HEK293T (cell line): Measurements from ENCODE around the gene P2RX7.

Experiments used
- BHLHE40 ChIP-seq: fragments of 450-650 bp; IDR thresholded peaks from 2 replicates; pipeline ENCODE4 v1.6.1; 2016; ENCODE audit warnings: mild to moderate bottlenecking, moderate library complexity, borderline replicate concordance
- ELF4 ChIP-seq: fragments of 450-650 bp; IDR thresholded peaks from 2 replicates; pipeline ENCODE4 v1.6.1; 2017; ENCODE audit warnings: antibody characterized with exemption
- FOXK2 ChIP-seq: fragments of 450-650 bp; IDR thresholded peaks from 2 replicates; pipeline ENCODE4 v1.6.1; 2016; ENCODE audit warnings: mild to moderate bottlenecking
- L3MBTL2 ChIP-seq: fragments of 450-650 bp; conservative IDR thresholded peaks from 2 replicates; pipeline ENCODE4 v1.6.1; 2016; ENCODE audit warnings: mild to moderate bottlenecking
- SP1 ChIP-seq: fragments of 450-650 bp; IDR thresholded peaks from 2 replicates; pipeline ENCODE4 v1.6.1; 2017
- SUZ12 ChIP-seq: fragments of 450-650 bp; IDR thresholded peaks from 2 replicates; pipeline ENCODE4 v1.6.1; 2016; ENCODE audit warnings: mild to moderate bottlenecking
- TARDBP ChIP-seq: fragments of 450-650 bp; IDR thresholded peaks from 2 replicates; pipeline ENCODE4 v1.6.1; 2016
- ZNF384 ChIP-seq: fragments of 450-650 bp; IDR thresholded peaks from 2 replicates; pipeline ENCODE4 v1.6.1; 2016

GRCh38 chr12:121114806-121115205, 17.9 kb upstream of the P2RX7 start:
- no peak for TF ChIP-seq SP1
- TF ChIP-seq TARDBP, result no peak
- no peak for TF ChIP-seq ELF4
- no peak for TF ChIP-seq L3MBTL2
- no peak for TF ChIP-seq FOXK2
- TF ChIP-seq BHLHE40, result no peak
- no peak for TF ChIP-seq SUZ12
- no peak for TF ChIP-seq ZNF384
